ENCODE measurements around the gene MECP2.

The MECP2 gene

GRCh38 chrX:154082396-154083125 lies 15.0 kb downstream of the MECP2 start:
- TF ChIP-seq, protein P1, sequence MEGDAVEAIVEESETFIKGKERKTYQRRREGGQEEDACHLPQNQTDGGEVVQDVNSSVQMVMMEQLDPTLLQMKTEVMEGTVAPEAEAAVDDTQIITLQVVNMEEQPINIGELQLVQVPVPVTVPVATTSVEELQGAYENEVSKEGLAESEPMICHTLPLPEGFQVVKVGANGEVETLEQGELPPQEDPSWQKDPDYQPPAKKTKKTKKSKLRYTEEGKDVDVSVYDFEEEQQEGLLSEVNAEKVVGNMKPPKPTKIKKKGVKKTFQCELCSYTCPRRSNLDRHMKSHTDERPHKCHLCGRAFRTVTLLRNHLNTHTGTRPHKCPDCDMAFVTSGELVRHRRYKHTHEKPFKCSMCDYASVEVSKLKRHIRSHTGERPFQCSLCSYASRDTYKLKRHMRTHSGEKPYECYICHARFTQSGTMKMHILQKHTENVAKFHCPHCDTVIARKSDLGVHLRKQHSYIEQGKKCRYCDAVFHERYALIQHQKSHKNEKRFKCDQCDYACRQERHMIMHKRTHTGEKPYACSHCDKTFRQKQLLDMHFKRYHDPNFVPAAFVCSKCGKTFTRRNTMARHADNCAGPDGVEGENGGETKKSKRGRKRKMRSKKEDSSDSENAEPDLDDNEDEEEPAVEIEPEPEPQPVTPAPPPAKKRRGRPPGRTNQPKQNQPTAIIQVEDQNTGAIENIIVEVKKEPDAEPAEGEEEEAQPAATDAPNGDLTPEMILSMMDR (IDR thresholded peaks at IDR 0.05; ENCODE audit: insufficient read depth, low read length, poor library complexity, severe bottlenecking) = no peak
- TF ChIP-seq EZH2phosphoT487 (conservative IDR thresholded peaks at IDR 0.05; ENCODE audit: low read length) = no peak
- Histone ChIP-seq H3F3A (ENCODE audit: insufficient read depth) (no peaks in the 10 kb centered on the region; the same call in 1 of the 2 replicates), H3K36me3 (ENCODE audit: low read length) (no peaks in the 10 kb centered on the region), H3K9me2 (replicated peaks; ENCODE audit: insufficient read depth, low read length) (no peaks in the 10 kb centered on the region), H2AFZ (ENCODE audit: low read depth, low read length, severe bottlenecking) (no peak overlapping the region), H4K20me1 (ENCODE audit: low read depth, low read length) (no peaks in the 10 kb centered on the region), H3K27me3 (ENCODE audit: low read length) (no peaks in the 10 kb centered on the region), H3K9ac (ENCODE audit: low read length) (no peak overlapping the region), H3K4me2 (ENCODE audit: low read depth, low read length, poor library complexity, severe bottlenecking) (no peak overlapping the region), H3K27ac (ENCODE audit: low read depth, low read length) (no peak overlapping the region), H3K4me3 (ENCODE audit: insufficient read depth, low read length, poor library complexity, severe bottlenecking) (no peak overlapping the region), H3K9me3 (ENCODE audit: insufficient read depth, low read length) (no peaks in the 10 kb centered on the region), H3K79me2 (ENCODE audit: insufficient read depth, low read length) (peaks cover 64% of the 10 kb centered on the region)

DNA sequence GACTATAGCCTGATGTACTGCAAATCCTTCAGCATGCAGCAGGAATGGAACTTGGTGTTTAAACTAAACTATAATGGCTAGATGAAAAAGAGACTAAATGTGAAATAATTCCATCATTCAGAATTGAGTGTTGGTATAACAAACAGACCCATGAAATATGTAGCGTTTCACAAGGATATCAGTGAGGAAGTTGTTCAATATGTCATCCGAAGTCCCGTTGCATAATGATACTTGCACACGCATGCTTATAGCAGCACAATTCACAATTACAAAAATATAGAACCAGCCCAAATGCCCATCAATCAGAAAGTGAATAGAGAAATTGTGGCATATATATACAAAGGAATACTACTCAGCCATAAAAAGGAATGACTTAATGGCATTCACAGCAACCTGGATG lies 20.4 kb downstream of the MECP2 start:
- H3F3A ChIP-seq (ENCODE audit: insufficient read depth) = no peaks in the 10 kb centered on the region
- H2AFZ ChIP-seq (ENCODE audit: low read depth, low read length, severe bottlenecking) = no peak overlapping the region
- H3K9me2 ChIP-seq (replicated peaks; ENCODE audit: insufficient read depth, low read length) = no peaks in the 10 kb centered on the region
- H3K9ac ChIP-seq (ENCODE audit: low read length) = no peak overlapping the region
- no peaks in the 10 kb centered on the region for H3K9me3 ChIP-seq (ENCODE audit: insufficient read depth, low read length)
- H3K27me3 ChIP-seq (ENCODE audit: low read length) = no peaks in the 10 kb centered on the region
- H4K20me1 ChIP-seq (ENCODE audit: low read depth, low read length) = 0 out of 2 replicates have a peak, but pooled peaks cover 4% of the 10 kb centered on the region
- H3K4me3 ChIP-seq (ENCODE audit: insufficient read depth, low read length, poor library complexity, severe bottlenecking) = no peak overlapping the region
- H3K79me2 ChIP-seq (ENCODE audit: insufficient read depth, low read length) = peaks cover 70% of the 10 kb centered on the region
- H3K4me2 ChIP-seq (ENCODE audit: low read depth, low read length, poor library complexity, severe bottlenecking) = no peak overlapping the region
- H3K36me3 ChIP-seq (ENCODE audit: low read length) = no peaks in the 10 kb centered on the region; the same call in 1 of the 2 replicates
- H3K27ac ChIP-seq (ENCODE audit: low read depth, low read length) = no peak overlapping the region
- TF ChIP-seq, protein P1 (IDR thresholded peaks at IDR 0.05; ENCODE audit: insufficient read depth, low read length, poor library complexity, severe bottlenecking) = no peak
- no peak for TF ChIP-seq EZH2phosphoT487 (conservative IDR thresholded peaks at IDR 0.05; ENCODE audit: low read length)

DNA sequence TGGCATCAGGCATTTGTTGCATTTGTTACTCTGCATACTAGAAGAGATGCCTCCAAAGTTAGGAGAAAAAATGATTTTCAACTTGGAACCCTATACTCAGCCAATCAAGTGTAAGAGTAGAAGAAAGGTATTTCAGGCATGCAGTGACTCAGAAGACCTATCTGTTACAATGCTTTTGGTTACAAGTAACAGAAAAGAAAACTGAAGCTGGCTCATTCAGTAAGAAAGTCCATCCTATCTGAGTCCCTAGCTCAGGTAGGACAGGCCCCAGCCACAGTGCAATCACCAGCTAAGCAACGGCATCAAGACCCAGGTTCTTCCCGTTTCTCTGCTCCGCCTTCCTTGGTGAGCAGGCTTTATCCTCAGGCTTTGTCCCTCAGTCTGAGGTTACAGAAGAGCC lies 23.3 kb downstream of the MECP2 start:
- TF ChIP-seq, protein P1 (IDR thresholded peaks at IDR 0.05; ENCODE audit: insufficient read depth, low read length, poor library complexity, severe bottlenecking) = no peak
- TF ChIP-seq EZH2phosphoT487 (conservative IDR thresholded peaks at IDR 0.05; ENCODE audit: low read length) = no peak
- Histone ChIP-seq H3K27ac (ENCODE audit: low read depth, low read length) (no peak overlapping the region), H3K4me2 (ENCODE audit: low read depth, low read length, poor library complexity, severe bottlenecking) (no peak overlapping the region), H3K9ac (ENCODE audit: low read length) (no peak overlapping the region), H3F3A (ENCODE audit: insufficient read depth) (no peaks in the 10 kb centered on the region), H3K36me3 (ENCODE audit: low read length) (no peaks in the 10 kb centered on the region; the same call in 1 of the 2 replicates), H3K27me3 (ENCODE audit: low read length) (no peaks in the 10 kb centered on the region), H3K9me3 (ENCODE audit: insufficient read depth, low read length) (no peaks in the 10 kb centered on the region), H3K9me2 (replicated peaks; ENCODE audit: insufficient read depth, low read length) (no peaks in the 10 kb centered on the region), H3K4me3 (ENCODE audit: insufficient read depth, low read length, poor library complexity, severe bottlenecking) (no peak overlapping the region), H2AFZ (ENCODE audit: low read depth, low read length, severe bottlenecking) (no peak overlapping the region), H3K79me2 (ENCODE audit: insufficient read depth, low read length) (peaks cover 78% of the 10 kb centered on the region), H4K20me1 (ENCODE audit: low read depth, low read length) (0 out of 2 replicates have a peak, but pooled peaks cover 4% of the 10 kb centered on the region)
